Liver (tissue), 9 donors: ENCODE measurements around the gene RAX. TPM values are rescaled to one million over a fixed set of nuclear protein-coding genes. Genes with fewer than 3 reads are reported as not detected.

ENCODE experiments used
- DNase-seq: peaks from one replicate; pipeline ENCODE4 v3.0.0-alpha.2; 2017; ENCODE audit warnings: low spot score
- H3K27ac ChIP-seq, 2 donors: one replicate each; pipeline ENCODE4 v1.7.0; 2013; ENCODE audit warnings: inconsistent platforms in 2 of 2, low read length in 2 of 2, control low read depth in 1 of 2, low read depth in 1 of 2, mild to moderate bottlenecking in 1 of 2
- H3K27me3 ChIP-seq, 4 donors: one replicate each; pipeline versions ENCODE4 v1.6.1 to v1.7.0; 2013; ENCODE audit warnings: low read length in 3 of 4, inconsistent platforms in 1 of 4, mild to moderate bottlenecking in 1 of 4, moderate library complexity in 1 of 4; ENCODE audit not compliant: control insufficient read depth in 4 of 4, insufficient read depth in 4 of 4
- H3K36me3 ChIP-seq, 4 donors: one replicate each; pipeline versions ENCODE4 v1.6.1 to v1.7.0; 2013; ENCODE audit warnings: low read length in 3 of 4, mild to moderate bottlenecking in 3 of 4, low read depth in 1 of 4, moderate library complexity in 1 of 4; ENCODE audit not compliant: control insufficient read depth in 4 of 4, insufficient read depth in 3 of 4
- H3K4me1 ChIP-seq, 4 donors: one replicate each; pipeline versions ENCODE4 v1.6.1 to v1.7.0; 2013; ENCODE audit warnings: low read length in 3 of 4, mild to moderate bottlenecking in 3 of 4, moderate library complexity in 1 of 4; ENCODE audit not compliant: control insufficient read depth in 4 of 4, insufficient read depth in 4 of 4
- H3K4me3 ChIP-seq, 3 donors: one replicate each; pipeline versions ENCODE4 v1.6.1 to v1.7.0; 2013; ENCODE audit warnings: low read length in 3 of 3, control low read depth in 1 of 3, low read depth in 1 of 3, mild to moderate bottlenecking in 1 of 3
- H3K9ac ChIP-seq, 2 donors: one replicate each; pipeline ENCODE4 v1.7.0; 2013; ENCODE audit warnings: low read length in 2 of 2, mild to moderate bottlenecking in 2 of 2, moderate library complexity in 2 of 2, control low read depth in 1 of 2, low read depth in 1 of 2
- H3K9me3 ChIP-seq, 4 donors: one replicate each; pipeline versions ENCODE4 v1.6.1 to v1.7.0; 2013; ENCODE audit warnings: low read length in 3 of 4; ENCODE audit not compliant: control insufficient read depth in 4 of 4
- EGR1 ChIP-seq, 2 donors: IDR thresholded peaks; 2 replicates each; pipeline ENCODE4 v1.6.1; 2016 to 2018; ENCODE audit warnings: antibody characterized with exemption in 2 of 2, low read depth in 2 of 2
- FOXA1 ChIP-seq: IDR thresholded peaks from 2 replicates; pipeline ENCODE4 v1.6.1; 2016; ENCODE audit warnings: antibody characterized with exemption
- GABPA ChIP-seq, 2 donors: IDR thresholded peaks in 1 of 2; conservative IDR thresholded peaks in 1 of 2; 2 replicates each; pipeline ENCODE4 v1.6.1; 2016; ENCODE audit warnings: antibody characterized with exemption in 2 of 2, mild to moderate bottlenecking in 1 of 2, moderate library complexity in 1 of 2
- HNF4G ChIP-seq: IDR thresholded peaks from 2 replicates; pipeline ENCODE4 v1.6.1; 2016; ENCODE audit warnings: antibody characterized with exemption
- JUND ChIP-seq, 2 donors: IDR thresholded peaks; 2 replicates each; pipeline ENCODE4 v1.6.1; 2016; ENCODE audit warnings: antibody characterized with exemption in 2 of 2
- NR2F2 ChIP-seq: IDR thresholded peaks from 2 replicates; pipeline ENCODE4 v1.6.1; 2016; ENCODE audit warnings: antibody characterized with exemption
- RXRA ChIP-seq, 2 donors: IDR thresholded peaks; 2 replicates each; pipeline ENCODE4 v1.6.1; 2017 to 2018; ENCODE audit warnings: antibody characterized with exemption in 2 of 2, mild to moderate bottlenecking in 1 of 2
- SP1 ChIP-seq: IDR thresholded peaks from 2 replicates; pipeline ENCODE4 v1.6.1; 2018; ENCODE audit warnings: antibody characterized with exemption, mild to moderate bottlenecking
- TAF1 ChIP-seq: conservative IDR thresholded peaks from 2 replicates; pipeline ENCODE4 v1.6.1; 2016; ENCODE audit warnings: antibody characterized with exemption, mild to moderate bottlenecking
- YY1 ChIP-seq: IDR thresholded peaks from 2 replicates; pipeline ENCODE4 v1.6.1; 2016; ENCODE audit warnings: antibody characterized with exemption, mild to moderate bottlenecking
- WGBS: extraction: QIAGEN DNeasy Blood & Tissue Kit; methylation state at CpG from one replicate; pipeline ENCODE4 v1.1.7; 2013; 5-methylcytosine and 5-hydroxymethylcytosine counted together
- polyA plus RNA-seq, 2 donors: library from polyadenylated mRNA; stranded (reverse) in 1 of 2; unstranded in 1 of 2; fragments of 200-250 nt in 1 of 2; fragments of >200 nt in 1 of 2; fragmentation: Nextera tagmentation in 1 of 2; extraction: Ambion mirVana in 1 of 2; gene quantifications; one replicate each; pipeline versions ENCODE4 v1.2.1 to v1.2.3, GENCODE V29; 2013 to 2015
- total RNA-seq, 2 donors: library from RNA; depleted of rRNA; stranded (reverse); fragments of >200 nt; gene quantifications; one replicate each; pipeline ENCODE4 v1.2.3, GENCODE V29; 2014
- TF ChIP-seq, protein P1 (sequence below): fragments of 150-350 bp; IDR thresholded peaks from 2 replicates; pipeline ENCODE4 v1.5.1; 2017; ENCODE audit warnings: improper control_type of control experiment, low read depth, low read length; ENCODE audit not compliant: missing input control
- TF ChIP-seq, protein P2 (sequence below): IDR thresholded peaks from 2 replicates; pipeline ENCODE4 v1.6.1; 2016; ENCODE audit warnings: antibody characterized with exemption
- TF ChIP-seq, protein P3 (sequence below): IDR thresholded peaks from 2 replicates; pipeline ENCODE4 v1.6.1; 2016; ENCODE audit warnings: antibody characterized with exemption
- TF ChIP-seq, protein P4 (sequence below): IDR thresholded peaks from 2 replicates; pipeline ENCODE4 v1.6.1; 2016; ENCODE audit warnings: antibody characterized with exemption
- donor health status: healthy.
- donor health status: healthy.
- donor health status: healthy.
- donor health status: healthy.
- donor health status: healthy.

The RAX gene
- total and polyA plus RNA-seq, 4 donors: not detected

DNA sequence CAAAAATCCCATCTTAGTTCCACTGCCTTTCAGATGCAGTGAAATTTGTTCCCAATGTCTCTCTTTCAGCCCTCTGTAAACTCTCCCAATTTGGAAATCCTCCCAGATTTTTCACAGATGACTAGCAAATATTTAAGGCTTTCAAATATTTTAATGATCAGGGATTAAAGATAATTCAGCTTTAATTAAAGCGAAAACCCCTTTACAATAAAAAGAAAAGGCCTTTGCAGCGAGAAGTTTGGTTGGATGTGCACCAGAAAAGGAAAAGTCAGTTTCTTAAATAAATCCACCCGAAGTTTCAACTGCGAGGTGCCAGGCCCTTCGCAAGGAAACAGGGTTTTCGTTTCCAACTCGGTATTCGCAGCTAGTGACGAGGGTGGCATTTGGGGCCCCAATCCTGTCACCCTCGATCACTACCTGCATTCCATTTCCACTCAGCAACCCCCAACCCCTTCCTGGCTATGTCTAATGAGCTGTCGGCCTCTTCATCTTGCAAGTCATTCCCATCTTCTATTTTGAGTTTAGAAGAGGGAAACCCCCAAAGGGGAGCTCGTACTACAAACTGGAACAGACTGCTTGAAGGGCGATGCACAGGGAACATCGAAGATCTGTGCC lies 1.5 kb downstream of the RAX start (continued):
- TF ChIP-seq, protein P1, sequence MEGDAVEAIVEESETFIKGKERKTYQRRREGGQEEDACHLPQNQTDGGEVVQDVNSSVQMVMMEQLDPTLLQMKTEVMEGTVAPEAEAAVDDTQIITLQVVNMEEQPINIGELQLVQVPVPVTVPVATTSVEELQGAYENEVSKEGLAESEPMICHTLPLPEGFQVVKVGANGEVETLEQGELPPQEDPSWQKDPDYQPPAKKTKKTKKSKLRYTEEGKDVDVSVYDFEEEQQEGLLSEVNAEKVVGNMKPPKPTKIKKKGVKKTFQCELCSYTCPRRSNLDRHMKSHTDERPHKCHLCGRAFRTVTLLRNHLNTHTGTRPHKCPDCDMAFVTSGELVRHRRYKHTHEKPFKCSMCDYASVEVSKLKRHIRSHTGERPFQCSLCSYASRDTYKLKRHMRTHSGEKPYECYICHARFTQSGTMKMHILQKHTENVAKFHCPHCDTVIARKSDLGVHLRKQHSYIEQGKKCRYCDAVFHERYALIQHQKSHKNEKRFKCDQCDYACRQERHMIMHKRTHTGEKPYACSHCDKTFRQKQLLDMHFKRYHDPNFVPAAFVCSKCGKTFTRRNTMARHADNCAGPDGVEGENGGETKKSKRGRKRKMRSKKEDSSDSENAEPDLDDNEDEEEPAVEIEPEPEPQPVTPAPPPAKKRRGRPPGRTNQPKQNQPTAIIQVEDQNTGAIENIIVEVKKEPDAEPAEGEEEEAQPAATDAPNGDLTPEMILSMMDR: no peak
- no peak for TF ChIP-seq GABPA (IDR thresholded peaks at IDR 0.05 in 1 of 2, conservative IDR thresholded peaks at IDR 0.05 in 1 of 2)

DNA sequence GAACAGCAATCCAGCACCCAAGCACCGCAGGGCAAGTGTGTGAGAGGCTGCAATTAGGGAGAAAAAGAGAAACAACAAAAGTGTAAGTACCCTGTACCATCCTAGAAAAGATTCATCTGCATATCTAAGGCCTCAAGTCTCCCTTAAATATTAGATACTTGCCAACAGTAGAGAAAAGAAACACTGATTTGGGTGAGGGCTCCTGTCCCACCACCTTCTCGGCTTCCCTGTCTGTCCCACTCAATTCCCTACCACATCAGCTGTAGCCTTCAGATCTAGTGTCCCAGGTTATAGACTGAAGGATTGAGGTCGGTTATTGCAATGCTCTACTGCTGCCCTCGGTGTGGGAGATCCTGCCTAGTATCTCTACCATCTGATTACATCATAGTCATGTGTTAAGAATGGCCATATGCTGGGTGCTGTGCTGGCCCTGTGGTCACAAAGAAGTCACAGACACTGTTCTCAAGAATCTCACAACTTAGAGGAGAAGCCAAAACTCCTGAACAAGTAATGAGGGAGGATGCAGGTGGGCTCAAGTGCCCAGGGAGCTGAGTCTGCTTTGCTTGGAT lies 2.5 kb downstream of the RAX start:
- TF ChIP-seq GABPA (IDR thresholded peaks at IDR 0.05 in 1 of 2, conservative IDR thresholded peaks at IDR 0.05 in 1 of 2) (no peak), TAF1 (no peak), NR2F2 (no peak)
- TF ChIP-seq, protein P1: no peak
- Histone ChIP-seq H3K4me1 (peaks cover 8 to 33% (median 13%) of the 10 kb centered on the region in 4 donors), H3K36me3 (no peaks in the 10 kb centered on the region), H3K27me3 (peaks cover 5 to 28% (median 17%) of the 10 kb centered on the region in 4 donors), H3K27ac (no peak overlapping the region), H3K4me3 (no peak overlapping the region), H3K9me3 (no peaks in the 10 kb centered on the region), H3K9ac (no peak overlapping the region)
- DNase-seq: no peak
- 9% methylated on average over 4 of the region's 4 CpGs for WGBS

DNA sequence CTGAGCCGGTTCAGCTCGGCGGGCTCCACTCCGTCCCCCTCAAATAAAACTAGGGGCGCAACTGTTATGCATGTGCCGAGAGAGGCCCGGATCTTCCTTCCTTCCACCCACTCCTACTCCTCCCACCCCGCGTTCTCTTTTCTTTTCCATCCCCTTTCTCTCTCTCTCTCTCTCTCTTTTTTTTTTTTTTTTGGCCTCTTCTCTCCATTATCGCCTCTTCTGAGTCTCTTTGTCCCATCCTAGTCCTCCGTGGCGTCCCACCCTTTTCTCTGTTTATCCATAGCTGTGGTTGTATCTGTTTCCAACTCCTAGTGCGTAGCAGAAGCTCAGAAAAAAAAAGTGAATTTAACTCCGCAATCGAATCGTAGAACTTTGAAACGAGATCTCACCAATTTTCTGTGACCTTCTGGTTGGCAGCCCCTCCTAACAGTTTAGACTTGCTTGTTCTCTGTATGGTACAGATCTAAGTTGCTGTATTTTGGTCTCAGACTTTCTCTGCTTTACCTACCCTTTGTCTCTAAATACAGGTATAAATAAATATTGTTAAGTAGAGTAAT lies 3.6 kb downstream of the RAX start:
- TF ChIP-seq, protein P2, sequence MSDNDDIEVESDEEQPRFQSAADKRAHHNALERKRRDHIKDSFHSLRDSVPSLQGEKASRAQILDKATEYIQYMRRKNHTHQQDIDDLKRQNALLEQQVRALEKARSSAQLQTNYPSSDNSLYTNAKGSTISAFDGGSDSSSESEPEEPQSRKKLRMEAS: no peak
- TF ChIP-seq EGR1 (IDR thresholded peaks at IDR 0.05; ENCODE audit: low read depth in 2 of 2) (no peak), YY1 (no peak), JUND (IDR thresholded peaks at IDR 0.05) (no peak), RXRA (IDR thresholded peaks at IDR 0.05) (no peak), GABPA (IDR thresholded peaks at IDR 0.05 in 1 of 2, conservative IDR thresholded peaks at IDR 0.05 in 1 of 2) (no peak), SP1 (no peak), HNF4G (no peak), FOXA1 (no peak)
- TF ChIP-seq, protein P3, sequence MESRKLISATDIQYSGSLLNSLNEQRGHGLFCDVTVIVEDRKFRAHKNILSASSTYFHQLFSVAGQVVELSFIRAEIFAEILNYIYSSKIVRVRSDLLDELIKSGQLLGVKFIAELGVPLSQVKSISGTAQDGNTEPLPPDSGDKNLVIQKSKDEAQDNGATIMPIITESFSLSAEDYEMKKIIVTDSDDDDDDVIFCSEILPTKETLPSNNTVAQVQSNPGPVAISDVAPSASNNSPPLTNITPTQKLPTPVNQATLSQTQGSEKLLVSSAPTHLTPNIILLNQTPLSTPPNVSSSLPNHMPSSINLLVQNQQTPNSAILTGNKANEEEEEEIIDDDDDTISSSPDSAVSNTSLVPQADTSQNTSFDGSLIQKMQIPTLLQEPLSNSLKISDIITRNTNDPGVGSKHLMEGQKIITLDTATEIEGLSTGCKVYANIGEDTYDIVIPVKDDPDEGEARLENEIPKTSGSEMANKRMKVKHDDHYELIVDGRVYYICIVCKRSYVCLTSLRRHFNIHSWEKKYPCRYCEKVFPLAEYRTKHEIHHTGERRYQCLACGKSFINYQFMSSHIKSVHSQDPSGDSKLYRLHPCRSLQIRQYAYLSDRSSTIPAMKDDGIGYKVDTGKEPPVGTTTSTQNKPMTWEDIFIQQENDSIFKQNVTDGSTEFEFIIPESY: no peak
- TF ChIP-seq, protein P4, sequence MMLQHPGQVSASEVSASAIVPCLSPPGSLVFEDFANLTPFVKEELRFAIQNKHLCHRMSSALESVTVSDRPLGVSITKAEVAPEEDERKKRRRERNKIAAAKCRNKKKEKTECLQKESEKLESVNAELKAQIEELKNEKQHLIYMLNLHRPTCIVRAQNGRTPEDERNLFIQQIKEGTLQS: no peak
- H3K9me3 ChIP-seq: no peaks in the 10 kb centered on the region
- peak overlapping the region in 1 of 3 donors; percentile 24 for H3K4me3 ChIP-seq
- H3K27me3 ChIP-seq: peaks cover 5 to 28% (median 17%) of the 10 kb centered on the region in 4 donors
- no peak overlapping the region for H3K9ac ChIP-seq
- WGBS: 9% methylated on average over 17 of the region's 17 CpGs
- H3K36me3 ChIP-seq: no peaks in the 10 kb centered on the region
- no peak overlapping the region for H3K27ac ChIP-seq
- peaks cover 8 to 41% (median 16%) of the 10 kb centered on the region in 4 donors for H3K4me1 ChIP-seq
- DNase-seq: no peak
